ENCODE results near the gene NTM.

The NTM gene

DNA sequence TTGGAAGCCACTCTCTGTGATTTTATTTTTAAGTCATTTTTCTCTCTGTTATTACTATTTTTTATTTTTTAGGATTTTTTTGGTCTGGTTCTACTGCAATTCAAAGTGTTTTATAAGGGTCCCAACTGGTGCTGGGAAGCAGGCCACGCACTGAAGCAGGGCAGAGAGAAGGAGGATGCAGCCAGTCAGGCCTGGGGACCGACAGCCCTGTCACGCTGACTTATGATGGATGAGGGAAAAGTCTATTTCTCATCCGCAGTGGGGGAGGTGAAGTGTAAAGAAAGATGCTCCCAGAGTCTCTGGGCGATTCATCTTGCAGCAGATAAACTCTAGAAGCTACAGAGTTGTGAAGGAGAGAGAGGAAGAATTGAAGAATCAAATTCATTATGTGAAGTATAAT is 191.6 kb downstream of the NTM start:
- DNase-seq: no peak

DNA sequence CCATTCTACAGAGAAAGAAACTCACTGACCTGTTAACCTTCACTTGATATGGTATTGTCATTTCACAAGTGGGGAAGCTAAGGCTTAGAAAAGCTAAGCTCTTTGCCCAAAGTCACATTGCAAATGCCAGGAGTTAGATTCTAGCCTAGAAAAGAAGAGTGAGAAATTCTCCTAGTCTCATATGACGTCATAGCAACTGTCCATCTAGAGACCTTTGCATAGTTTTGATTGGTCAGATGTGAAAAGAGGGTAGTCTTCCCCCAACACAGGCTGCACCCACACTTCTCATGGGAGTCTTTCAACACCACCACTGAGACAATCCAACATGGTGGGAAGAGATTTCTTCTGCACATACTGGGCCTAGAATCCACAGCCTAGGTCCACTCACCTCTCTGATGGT is 197.9 kb downstream of the NTM start:
- no peak for DNase-seq

DNA sequence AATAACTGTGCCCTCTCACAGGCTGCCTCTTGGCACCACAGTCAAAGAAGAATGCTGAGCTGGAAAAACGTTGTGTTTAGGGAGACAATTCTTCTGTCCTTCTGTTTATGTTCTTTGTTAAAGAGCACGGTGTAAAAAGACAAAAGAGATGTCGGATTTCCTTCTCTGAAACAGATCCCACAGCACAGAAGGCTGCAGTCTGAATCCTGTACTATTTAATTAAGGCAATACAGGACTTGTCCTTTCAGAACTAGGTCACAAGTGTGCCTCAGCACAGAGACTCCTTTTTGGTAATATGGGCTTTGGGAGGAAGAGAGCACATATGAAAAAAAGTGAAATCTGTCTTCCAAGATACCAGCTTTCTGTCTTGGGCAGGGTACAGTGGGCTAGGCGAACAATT is 201.2 kb downstream of the NTM start:
- no peak for DNase-seq

DNA sequence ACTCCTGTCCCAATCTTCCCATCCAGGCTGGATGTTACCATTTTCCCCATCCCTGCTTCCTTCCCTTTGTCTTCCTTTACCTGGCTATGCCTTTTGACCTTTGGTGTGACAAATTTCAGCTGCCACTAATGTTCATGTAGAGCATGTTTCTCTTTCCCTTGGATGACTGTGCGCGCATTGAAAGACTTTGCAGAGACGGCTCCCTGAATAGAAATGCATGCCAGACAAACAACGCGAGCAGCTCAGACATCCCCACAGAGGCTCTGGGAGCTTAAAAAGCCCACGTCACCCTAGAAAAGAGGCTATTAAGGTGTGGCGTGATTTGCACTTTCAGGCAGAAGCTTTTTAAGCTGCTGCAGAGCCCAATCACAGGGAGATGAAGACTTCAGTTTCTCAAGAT is 202.0 kb downstream of the NTM start:
- DNase-seq: no peak

DNA sequence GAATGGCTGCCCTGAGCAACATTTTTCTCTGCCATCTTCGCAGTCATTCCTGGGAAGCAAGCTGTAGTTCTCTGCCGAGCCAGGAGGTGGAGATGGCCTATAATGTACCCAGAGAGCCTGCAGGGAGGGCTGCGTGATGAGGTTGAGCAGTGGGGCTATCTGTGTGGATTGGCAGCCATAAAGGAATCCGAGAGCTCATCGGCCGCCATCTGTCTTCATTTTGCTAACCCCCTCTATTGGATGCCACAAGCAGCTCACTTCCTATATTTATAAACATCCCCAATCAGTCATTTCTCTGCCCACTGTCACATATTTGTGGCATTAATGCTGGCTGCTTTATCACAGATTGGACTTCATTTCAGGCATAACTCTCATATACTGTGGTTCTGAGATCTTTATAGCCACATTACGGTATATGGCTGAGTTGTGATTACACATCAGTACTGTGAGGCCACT is 209.5 kb downstream of the NTM start:
- DNase-seq: no peak

DNA sequence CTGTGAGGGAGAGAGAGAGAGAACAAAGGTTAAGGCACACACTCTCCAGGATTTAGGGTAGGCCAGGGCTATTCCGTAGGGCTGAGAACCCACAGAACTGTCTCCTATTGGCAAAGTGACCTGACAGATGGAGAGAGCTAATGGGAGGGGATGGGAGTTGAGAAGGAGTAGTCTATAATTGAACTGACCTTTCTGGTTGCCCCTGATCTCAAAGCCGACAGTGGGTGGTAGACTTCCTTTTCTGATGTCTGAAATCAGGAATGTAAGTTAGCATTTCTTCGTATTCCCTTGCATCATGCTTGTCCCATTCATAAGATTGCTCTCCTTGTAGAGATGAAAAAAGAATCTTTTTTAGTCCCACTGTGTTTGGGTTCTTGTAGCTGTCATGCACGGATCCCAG is 210.1 kb downstream of the NTM start:
- DNase-seq: no peak

DNA sequence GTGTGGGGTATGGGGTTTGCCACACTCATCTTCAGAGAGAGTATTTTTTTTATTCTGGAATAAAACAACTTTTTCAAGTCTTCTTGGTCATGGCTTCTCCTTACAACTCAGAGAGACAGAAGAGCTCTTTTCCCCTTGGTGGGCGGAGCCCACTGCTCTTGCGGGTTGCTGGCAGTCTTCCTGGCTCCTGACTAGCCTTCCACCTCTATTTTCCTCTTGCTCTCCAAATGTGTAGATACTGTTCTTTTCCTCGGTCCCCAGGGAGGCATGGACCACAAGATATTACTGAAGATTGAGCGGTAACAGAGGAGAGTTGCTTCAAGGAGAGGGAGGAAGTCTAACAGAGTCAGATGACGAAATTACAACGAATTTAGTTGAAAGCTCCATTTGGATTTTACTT is 210.6 kb downstream of the NTM start:
- DNase-seq: no peak

DNA sequence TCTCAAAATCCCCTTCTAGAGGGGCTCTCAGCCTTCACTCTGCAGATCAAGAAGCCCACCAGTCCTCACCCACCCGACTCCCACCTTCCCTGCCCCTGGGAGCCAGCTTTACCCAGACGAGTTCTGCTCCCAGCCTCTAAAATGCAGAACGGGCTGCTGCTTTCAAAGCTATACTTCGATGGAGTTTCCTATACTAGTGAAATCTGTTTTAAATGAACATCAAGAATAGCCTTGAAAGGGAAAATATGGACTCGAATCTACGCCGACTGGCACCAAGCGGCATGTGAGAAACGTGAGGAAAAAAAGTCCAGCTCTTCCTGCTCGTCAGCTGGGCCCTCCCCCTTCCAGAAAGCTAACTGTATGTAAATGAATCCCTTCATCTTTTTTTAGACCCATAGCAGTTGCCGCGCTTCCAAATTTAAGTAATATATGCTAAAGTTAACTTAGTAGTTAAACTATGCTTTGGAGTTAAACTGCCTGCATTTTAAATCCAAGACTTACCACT is 211.7 kb downstream of the NTM start:
- no peak for DNase-seq

DNA sequence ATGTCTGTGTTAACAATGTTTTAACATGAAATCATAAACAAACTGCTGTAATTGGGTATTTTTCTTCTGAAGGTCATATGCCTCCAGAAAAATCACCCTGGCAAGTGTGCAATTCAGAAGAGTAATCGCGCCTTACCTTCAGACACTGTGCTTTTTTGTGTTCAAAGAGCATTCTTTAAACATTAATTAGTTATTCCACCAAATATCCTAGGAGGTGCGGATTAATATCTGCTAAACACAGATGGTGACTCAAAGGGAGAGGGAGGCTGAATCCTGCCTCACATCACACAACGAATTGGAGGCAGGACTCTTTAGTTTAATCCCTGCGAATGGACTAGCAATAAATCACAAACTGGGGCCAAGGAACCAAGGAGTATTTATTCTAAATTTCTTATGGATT is 213.0 kb downstream of the NTM start:
- no peak for DNase-seq

DNA sequence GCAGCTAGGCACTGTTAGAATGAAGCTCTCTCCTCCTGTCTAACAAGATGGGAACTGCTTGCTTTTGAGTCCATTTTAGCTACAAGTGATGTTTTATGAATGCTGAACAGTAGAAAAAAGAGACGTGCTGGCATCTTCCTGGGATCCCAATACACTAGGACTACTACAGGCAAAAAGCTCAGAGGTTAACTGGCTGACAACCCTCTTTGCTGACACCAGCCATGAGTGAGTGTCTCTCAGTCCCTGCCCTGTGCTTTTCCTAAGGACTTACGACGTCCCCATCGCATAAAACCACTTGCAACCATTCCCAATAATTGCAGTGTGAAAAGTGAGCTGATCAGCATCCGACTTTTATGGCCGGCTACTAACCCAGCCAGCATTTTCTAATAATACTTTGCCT is 213.5 kb downstream of the NTM start:
- no peak for DNase-seq

DNA sequence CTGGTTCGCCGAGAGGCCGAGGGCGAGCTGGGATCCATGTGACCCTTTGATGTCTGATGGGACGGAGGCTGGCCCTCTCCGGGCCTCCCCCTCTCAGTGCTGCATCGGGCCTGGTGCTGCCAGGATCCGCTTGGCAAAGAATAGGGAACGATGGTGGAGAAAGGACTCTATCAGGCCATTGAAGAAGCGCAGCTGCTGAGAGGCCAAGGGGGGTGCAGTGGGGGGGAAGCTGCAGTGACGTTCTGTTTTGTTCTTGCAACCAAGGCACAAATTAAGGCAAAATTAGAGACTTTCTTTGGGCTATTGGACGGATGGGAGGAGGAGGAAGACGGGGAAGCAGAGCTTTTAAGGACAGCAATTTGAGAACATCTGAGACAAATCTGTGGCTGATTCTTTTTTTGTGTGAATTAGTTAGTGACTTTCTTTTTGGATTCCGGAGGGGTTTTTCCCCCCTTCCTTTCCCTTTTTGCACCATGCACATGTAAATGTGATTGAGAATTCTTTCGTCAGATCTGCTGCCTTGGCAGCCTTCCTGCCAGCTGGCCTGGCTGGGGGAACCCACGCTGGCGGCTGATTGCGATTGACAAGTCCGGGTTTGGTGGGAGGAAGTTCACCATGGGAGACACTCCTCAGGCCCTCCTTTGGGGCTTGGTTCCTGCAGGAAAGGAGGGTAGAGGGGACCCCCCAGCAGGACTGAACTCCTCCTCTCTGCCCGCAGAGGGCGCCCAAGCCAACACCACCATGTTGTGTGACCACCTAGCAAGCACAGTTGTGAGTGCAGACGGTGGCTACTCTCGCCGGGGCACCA is 214.6 kb downstream of the NTM start:
- DNase-seq: peak; percentile 97

DNA sequence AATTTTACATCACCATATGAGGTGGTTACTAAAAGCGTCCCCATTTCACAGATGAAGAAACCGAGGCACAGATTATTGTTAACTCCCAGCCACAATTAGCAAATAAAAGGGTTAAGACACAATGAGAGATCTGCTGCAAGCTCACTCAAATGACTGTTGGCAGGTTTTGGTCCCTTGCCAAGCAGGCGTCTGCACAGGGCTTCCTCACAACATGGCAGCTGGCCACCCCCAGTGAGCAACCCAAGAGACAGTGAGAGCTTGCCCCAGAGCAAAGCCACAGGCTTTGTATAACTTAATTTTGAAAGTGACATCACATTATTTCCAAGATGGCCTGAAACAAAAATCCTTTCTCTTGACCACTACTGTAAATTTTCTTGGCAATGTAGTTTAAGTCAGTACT is 217.6 kb downstream of the NTM start:
- no peak for DNase-seq

DNA sequence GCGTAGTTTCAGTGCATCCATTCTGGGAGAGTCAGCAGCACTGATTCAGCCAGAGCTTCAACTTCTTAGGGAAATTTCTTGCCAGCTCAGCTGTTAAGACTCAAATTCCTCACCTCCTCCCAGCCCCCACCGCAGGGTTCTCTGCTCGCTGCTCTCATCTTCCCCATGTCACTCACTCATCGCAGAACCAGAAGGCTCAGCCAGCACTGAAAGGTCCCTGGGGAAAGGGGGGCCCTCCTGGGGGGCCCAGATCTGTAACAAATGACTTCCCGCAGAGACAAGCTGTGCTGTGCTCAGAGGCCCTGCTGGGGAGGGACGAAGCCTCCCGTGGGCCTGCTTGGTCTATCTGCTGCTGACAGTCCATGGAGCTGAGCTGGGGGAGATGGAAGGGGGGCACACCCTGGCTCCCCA is 220.6 kb downstream of the NTM start:
- no peak for DNase-seq

DNA sequence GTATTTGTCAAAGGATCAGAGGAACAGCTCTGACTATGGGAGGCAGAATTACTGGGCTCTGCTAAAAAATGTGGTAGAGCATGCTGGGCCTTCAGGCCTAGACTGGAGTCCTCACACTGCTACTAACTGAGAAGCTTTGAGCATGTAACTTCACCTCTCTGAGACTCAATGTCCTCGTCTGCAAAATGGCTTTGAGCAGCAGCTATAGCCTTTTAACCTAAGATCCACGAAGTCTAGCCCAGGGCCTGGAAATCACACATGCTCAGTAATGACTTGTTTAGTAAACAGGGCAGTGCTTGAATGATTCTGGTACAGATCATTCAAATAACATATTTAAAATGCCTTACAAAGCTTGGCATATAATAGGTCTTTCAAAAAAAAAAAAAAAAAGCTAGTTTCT is 221.7 kb downstream of the NTM start:
- no peak for DNase-seq

DNA sequence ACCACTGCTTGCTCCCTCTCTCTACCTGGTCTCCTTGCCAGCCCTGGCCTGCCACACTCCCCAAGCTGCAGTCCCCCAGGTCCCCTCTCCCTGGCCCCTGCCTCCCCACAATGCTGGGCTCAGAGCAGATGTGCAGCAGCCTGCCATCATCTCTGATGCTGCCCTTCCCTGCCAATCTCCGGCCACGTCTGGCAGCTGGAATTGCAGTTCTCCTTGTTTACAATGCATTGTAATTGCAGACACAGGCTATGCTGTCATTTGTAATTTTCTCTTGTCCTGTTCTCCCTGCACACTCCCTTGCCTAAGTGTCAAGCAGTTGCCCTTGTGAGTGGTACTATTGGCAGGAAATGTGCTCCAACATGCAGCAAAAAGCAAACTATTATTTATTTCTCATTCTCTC is 222.3 kb downstream of the NTM start:
- DNase-seq: peak; percentile 68

DNA sequence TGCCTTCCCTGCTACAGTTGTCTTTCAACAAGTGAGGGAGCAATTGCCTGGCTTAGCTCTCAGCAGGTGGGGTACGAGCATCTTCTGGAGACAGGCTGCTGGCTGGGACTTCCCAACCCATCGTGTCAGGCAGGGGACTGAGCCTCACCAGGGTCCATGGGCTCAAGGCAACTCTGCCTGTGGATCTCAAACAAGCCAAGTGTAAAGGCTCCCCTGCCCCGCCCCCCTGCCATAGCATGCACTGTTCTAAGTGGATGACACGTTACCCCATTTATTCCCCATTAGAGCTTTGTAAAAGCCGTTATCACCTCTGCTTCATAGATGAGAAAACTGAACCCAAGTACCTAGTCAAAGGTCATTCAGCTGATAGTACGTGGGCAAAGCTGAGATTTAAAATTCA is 222.9 kb downstream of the NTM start:
- no peak for DNase-seq

DNA sequence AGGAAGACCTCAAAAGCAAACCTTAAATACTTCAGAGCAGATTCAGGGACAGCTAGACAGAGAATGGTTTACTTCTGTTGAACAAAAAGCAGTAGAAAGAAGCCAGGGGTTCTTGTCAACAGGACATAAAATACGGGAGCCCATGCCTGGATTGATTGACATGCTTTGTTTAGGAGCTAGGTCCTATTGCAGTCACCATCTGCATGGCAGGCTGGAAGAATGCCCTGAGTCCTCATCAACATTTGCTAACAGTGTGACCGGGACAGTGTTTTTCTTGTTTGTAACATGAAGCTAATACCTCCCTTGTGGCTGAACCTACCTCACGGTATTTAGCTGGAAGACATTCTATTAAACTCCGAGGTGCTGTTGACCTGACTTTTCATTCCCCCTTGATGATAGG is 225.4 kb downstream of the NTM start:
- DNase-seq: no peak

DNA sequence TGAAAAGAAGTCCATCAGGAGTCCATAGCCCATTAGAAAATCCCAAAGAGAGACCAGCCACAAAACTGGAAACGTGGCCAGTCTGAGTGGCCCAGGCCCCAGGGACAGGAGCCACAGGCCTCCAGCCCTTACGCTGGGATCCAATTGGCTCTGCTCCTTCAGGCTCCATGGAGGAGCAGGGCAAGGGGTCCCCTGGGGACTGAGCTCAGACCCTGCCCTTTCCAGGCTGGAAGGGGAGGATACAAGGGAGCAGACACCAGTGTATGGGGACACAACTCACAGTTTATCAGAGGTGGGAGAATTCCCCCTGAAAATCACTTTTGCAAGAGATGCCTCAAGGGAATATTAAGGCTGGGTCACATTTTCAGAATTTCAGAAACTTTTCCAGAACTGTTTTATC is 227.5 kb downstream of the NTM start:
- no peak for DNase-seq

DNA sequence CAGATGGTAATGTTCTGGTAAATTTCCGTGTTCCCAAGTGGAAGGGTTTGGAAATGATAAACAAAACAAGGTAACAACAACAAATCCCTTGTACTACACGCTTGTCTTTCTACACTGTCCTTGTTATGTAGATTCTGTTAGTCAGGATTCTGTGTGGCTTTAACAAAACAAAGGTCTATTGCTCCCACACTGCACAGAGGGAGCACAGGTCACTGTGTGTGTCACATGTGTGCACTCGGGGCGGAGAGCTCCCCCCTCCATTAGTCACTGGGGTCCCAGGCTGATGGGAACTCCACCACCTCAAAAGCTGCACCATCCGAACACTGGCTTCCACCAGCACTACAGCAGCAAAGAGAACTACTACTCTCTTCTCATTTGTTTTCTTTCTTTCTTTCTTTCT is 227.9 kb downstream of the NTM start:
- DNase-seq: no peak

DNA sequence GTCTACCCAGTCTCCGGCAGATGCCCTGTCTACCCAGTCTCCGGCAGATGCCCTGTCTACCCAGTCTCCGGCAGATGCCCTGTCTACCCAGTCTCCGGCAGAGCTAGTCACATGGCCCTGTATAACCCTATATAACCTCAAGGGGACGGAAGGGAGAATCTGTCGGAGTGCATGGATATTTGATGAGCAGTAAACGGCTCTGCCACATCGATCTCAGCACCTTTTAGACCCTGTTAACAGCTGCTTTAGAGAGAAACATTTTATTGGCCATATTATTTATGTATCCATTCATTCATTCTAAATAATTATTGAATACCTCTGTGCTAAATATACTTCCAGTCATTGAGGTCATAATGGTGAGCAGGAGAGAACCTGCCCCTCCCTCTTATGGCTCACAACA is 228.9 kb downstream of the NTM start:
- DNase-seq: no peak

DNA sequence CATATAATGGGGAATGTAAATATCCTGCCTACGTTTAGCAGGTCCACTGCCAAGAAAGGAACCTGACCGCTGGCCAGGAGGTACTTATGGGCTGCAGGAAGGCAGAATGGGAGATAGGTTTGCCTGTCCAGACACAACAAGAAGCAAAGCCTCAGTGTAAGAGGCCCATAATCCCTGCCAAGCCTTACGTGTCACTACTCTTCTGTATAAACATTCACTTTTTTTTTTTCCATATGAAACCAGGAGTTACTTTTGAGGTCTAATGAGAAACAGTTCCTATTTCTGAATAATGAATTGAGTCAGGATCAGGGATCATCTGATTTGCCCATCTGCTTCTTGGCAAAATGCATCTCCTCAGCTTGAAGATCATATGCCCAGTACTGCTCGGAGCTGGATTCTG is 230.2 kb downstream of the NTM start:
- no peak for DNase-seq

DNA sequence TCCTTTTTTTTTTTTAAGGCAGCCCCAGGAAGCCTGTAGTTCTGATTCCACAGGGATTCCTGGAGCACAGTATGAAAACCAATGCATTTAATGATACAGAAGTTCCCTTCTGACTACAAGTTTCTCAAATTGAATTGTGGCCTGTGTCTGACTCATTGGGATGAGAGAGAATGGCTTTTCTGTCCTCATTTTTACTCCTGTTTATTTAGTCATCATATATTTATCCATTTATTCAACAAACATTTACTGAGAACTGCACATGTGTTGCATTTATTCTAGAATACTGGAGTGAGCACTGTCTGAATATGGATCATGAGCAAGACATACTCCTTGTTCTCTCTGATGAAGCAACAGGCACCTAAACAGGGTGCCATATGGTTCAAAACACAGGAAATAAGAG is 231.2 kb downstream of the NTM start:
- no peak for DNase-seq

DNA sequence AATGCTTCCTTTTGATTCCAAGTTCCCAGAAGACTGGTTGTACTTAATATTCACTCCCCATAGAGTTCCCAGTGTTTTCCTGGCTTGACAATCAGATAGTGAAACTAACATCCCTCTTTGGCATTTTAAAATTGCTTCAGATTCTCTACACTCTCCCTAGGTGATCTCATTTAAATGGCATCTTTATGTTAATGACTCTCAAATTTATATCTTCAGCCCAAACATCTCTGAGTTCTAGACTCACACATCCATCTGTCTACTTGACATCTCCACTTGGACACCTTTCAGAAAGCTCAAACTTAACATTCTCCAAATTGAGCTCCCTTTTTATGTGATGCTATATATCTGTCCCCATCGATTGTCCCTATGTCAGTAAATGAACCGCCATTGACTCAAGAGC is 232.0 kb downstream of the NTM start:
- DNase-seq: no peak

DNA sequence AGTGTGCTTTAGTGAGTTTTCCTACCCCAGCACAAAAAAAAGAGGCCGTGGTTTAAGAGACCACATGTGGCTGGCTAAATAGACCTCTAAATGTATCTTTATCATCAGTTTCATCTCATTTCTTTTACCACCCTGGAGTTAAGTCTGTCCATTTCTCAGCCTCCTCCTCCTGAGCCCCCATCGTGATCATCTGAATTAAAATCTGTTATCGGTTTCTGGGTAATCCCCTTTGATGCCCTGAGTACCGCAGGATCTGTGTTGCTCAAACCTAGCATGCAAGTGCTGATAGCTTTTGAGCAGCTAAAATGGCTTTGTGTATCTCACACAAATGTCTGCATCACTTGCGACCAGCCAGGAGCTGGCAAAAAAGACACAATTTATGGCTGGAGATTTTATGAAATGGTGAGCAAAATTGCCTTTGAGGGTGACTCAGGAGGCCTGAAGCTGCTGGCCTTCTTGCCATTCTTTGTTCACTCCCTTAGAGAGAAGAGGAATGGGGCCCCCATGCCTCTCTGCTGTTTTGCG is 236.5 kb downstream of the NTM start:
- DNase-seq: no peak

DNA sequence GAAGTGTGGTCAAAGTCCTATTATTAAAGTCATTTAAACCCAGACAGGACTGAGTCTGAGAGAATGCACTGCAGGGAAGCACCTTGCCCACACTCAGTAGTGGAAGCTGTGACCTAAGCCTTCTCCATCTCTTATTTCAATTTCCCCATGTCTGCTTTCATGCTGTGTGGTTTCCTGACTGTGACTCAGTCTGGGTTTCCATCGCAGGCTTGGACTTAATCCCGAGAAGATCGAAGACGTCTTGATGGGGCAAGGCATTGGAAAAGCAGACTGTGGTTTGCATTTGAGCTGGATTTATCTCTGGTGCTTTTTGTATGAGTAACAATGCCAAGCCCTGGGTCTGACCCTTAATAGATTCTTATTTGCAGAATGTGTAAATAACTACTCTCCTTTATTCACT is 238.9 kb downstream of the NTM start:
- DNase-seq: no peak
